GM18520 (cell line): Measurements from ENCODE around the gene GGT7.

Experiments
- ATAC-seq: cut with Tn5 transposase; IDR thresholded peaks from one replicate; pipeline ENCODE4 v1.9.1; 2021; ENCODE audit not compliant: unreplicated experiment

GGT7 gene

GRCh38 chr20:34797012-34797995, 75.4 kb downstream of the GGT7 start:
- ATAC-seq, result no peak
